Stomach (tissue), 9 donors: ENCODE data around the gene EIF2B5. TPM values are rescaled to one million over a fixed set of nuclear protein-coding genes. Genes with fewer than 3 reads are reported as not detected.
"Not testable (repeated sequence)": the region's sequence is repeated elsewhere in the genome, so short reads cannot be mapped to it uniquely, and the experiment has no call there.

Source experiments
- DNase-seq, 2 donors: peaks; one replicate each; pipeline versions ENCODE4 v3.0.0 to v3.0.0-alpha.2; 2013 to 2019
- H3K27ac ChIP-seq, 5 donors: fragments of 200-600 bp in 4 of 5; sonication (generic) in 4 of 5; one replicate each; pipeline ENCODE4 v1.5.1; 2013 to 2019; ENCODE audit warnings: mild to moderate bottlenecking in 1 of 5, moderate library complexity in 1 of 5
- H3K27me3 ChIP-seq, 3 donors: fragments of 200-600 bp; sonication (generic); one replicate each; pipeline ENCODE4 v1.5.1; 2017 to 2019; ENCODE audit warnings: mixed run types in 1 of 3
- H3K36me3 ChIP-seq, 4 donors: fragments of 200-600 bp; sonication (generic); 1 replicate in 3 of 4; 2 replicates in 1 of 4; pipeline ENCODE4 v1.5.1; 2016 to 2019
- H3K4me1 ChIP-seq, 4 donors: fragments of 200-600 bp; sonication (generic); one replicate each; pipeline ENCODE4 v1.5.1; 2016 to 2019
- H3K4me3 ChIP-seq, 4 donors: fragments of 200-600 bp; sonication (generic) in 3 of 4; one replicate each; pipeline ENCODE4 v1.5.1; 2016 to 2019; ENCODE audit warnings: mild to moderate bottlenecking in 1 of 4
- H3K9me3 ChIP-seq, 4 donors: fragments of 200-600 bp; sonication (generic); one replicate each; pipeline ENCODE4 v1.5.1; 2016 to 2019
- EP300 ChIP-seq: sonication (generic); formaldehyde crosslinking; IDR thresholded peaks from one replicate; pipeline ENCODE4 v1.6.1; 2017; ENCODE audit warnings: antibody characterized with exemption
- POLR2A ChIP-seq, 4 donors: fragments of 450-650 bp; IDR thresholded peaks; one replicate each; pipeline ENCODE4 v1.6.1; 2016; ENCODE audit warnings: antibody characterized with exemption in 4 of 4, control low read depth in 2 of 4, mild to moderate bottlenecking in 1 of 4, moderate library complexity in 1 of 4
- POLR2AphosphoS5 ChIP-seq, 3 donors: sonication (generic); formaldehyde crosslinking; IDR thresholded peaks; one replicate each; pipeline ENCODE4 v1.6.1; 2016; ENCODE audit warnings: antibody characterized with exemption in 3 of 3
- WGBS, 5 donors: extraction: QIAGEN DNeasy Blood & Tissue Kit in 3 of 5; methylation state at CpG; one replicate each; pipeline versions ENCODE4 v1.1.5 to v1.1.7; 2013 to 2018; 5-methylcytosine and 5-hydroxymethylcytosine counted together
- intact Hi-C: fragments of 100-400 bp; cut with DNase I; formaldehyde crosslinking; loops from one replicate; pipeline ENCODE4 v1.15.1; 2023; ENCODE audit warnings: low total_unique reads
- polyA plus RNA-seq, 3 donors: library from polyadenylated mRNA; stranded (reverse); fragments of 200-250 nt; gene quantifications; one replicate each; pipeline ENCODE4 v1.2.3, GENCODE V29; 2013
- total RNA-seq, 5 donors: library from RNA; depleted of rRNA; stranded (reverse); fragments of >200 nt; gene quantifications; one replicate each; pipeline versions ENCODE4 v1.1.0 to v1.2.3, GENCODE V29; 2014 to 2016
- TF ChIP-seq, protein P1 (sequence below), 7 experiments: fragments of 450-650 bp in 4 of 7; fragments of 200-600 bp in 3 of 7; sonication (generic) in 3 of 7; IDR thresholded peaks; one replicate each; pipeline ENCODE4 v1.5.1; 2016 to 2019; ENCODE audit warnings: antibody characterized with exemption in 7 of 7, control low read depth in 2 of 7, mild to moderate bottlenecking in 1 of 7
- donor health status: healthy with polysubstance abuse.
- donor health status: Bipolar disorder and iron deficiency.
- donor health status: healthy.

EIF2B5 gene
- total and polyA plus RNA-seq, 8 donors: 1.4 to 113 (median 35.1) TPM

DNA sequence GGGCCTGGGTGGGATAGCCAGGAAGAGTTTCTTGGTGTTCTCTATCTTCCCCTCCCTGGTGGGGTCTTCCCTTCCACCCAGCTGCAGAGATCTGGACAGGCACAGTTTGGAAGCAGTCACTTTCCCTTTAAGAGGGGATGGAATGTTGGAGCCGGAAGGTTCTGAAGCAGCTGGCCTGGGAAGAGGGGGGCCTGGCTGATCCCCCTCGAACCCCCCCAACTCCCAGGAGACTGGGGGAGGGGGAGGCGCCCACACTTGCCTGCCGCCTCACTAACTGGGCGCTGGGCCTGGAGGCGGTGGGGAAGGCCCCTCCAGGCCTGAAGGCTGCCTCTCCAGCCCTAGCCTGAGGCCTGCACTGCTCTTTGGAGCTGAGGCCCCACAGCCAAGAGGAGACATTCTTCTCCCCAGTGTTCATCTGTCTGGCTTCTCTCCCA, 21.4 kb downstream of the EIF2B5 start:
- Histone ChIP-seq H3K27ac (peak overlapping the region; percentile 78 to 95 (median 91)), H3K4me1 (peaks cover 44 to 78% (median 63%) of the 10 kb centered on the region in 4 donors)
- peak in 1 of 2 donors; percentile 90 for DNase-seq

DNA sequence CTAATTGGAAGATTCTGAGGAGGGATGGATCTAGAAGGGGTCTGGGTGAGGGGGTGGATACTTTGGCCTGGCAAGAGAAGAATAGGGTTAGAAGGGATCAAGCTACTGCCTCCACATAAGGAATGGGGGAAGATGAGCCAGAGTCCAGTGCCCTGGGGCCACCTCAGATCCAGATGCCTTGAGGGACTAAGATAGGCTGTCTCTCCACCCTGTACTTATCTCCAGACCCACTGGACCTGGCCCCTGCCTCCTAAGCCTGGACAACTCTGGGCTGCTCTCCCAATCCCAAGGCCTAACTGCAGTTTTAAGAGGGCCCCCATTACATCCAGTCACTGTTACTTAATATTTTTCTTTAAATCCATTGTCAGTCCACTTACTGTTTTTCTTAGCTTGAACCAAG, 22.0 kb downstream of the EIF2B5 start:
- peaks cover 44 to 81% (median 66%) of the 10 kb centered on the region in 4 donors for H3K4me1 ChIP-seq
- H3K36me3 ChIP-seq: peaks cover 0 to 5% (median 2%) of the 10 kb centered on the region in 4 donors
- no peak for TF ChIP-seq POLR2A (IDR thresholded peaks at IDR 0.05)
- TF ChIP-seq, protein P1, sequence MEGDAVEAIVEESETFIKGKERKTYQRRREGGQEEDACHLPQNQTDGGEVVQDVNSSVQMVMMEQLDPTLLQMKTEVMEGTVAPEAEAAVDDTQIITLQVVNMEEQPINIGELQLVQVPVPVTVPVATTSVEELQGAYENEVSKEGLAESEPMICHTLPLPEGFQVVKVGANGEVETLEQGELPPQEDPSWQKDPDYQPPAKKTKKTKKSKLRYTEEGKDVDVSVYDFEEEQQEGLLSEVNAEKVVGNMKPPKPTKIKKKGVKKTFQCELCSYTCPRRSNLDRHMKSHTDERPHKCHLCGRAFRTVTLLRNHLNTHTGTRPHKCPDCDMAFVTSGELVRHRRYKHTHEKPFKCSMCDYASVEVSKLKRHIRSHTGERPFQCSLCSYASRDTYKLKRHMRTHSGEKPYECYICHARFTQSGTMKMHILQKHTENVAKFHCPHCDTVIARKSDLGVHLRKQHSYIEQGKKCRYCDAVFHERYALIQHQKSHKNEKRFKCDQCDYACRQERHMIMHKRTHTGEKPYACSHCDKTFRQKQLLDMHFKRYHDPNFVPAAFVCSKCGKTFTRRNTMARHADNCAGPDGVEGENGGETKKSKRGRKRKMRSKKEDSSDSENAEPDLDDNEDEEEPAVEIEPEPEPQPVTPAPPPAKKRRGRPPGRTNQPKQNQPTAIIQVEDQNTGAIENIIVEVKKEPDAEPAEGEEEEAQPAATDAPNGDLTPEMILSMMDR (IDR thresholded peaks at IDR 0.05): no peak
- no peak for TF ChIP-seq POLR2AphosphoS5 (IDR thresholded peaks at IDR 0.05)
- TF ChIP-seq EP300: no peak
- H3K4me3 ChIP-seq: peak overlapping the region; percentile 61 to 95 (median 78)
- intact Hi-C loops: no loop called here
- no peaks in the 10 kb centered on the region for H3K9me3 ChIP-seq
- no peaks in the 10 kb centered on the region for H3K27me3 ChIP-seq
- H3K27ac ChIP-seq: peak overlapping the region; percentile 78 to 95 (median 91)
- no peak for DNase-seq

More for the DNA sequence above, 21.4 kb downstream of the EIF2B5 start:
- no peaks in the 10 kb centered on the region for H3K27me3 ChIP-seq
- no peaks in the 10 kb centered on the region for H3K36me3 ChIP-seq
- H3K4me3 ChIP-seq: peak overlapping the region; percentile 61 to 95 (median 78)
- H3K9me3 ChIP-seq: no peaks in the 10 kb centered on the region
- intact Hi-C loops: no loop called here
- WGBS, 5 donors: 2 to 9% (median 4%) methylated on average over 5 to 6 of the region's 6 CpGs
- TF ChIP-seq EP300 (no peak), POLR2A (IDR thresholded peaks at IDR 0.05) (no peak), POLR2AphosphoS5 (IDR thresholded peaks at IDR 0.05) (no peak)
- TF ChIP-seq, protein P1 (IDR thresholded peaks at IDR 0.05): no peak

DNA sequence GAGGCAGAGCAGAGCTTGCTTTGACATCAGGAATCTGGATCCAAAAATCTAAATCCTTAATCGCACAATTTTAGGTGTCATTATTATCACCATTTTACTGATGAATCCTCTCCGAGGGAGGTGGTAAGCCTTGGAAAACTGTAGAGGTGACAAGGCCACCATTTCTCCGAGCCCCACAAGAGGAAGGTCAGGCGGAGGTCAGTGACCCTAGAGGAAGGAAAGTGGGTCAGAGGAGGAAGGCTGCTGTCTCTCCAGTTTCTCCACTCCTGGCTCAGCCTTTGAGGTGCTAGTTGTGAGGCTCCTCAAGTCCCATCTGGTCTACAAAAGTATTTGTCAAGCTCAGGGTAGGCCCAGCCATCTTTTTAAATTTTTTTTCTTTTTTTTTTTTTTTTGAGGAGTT, 23.2 kb downstream of the EIF2B5 start:
- TF ChIP-seq, protein P1 (IDR thresholded peaks at IDR 0.05): no peak
- TF ChIP-seq POLR2A (IDR thresholded peaks at IDR 0.05) (no peak), POLR2AphosphoS5 (IDR thresholded peaks at IDR 0.05) (no peak), EP300 (no peak)
- no peak for DNase-seq
- H3K27ac ChIP-seq: peak overlapping the region in 4 of 5 donors; percentile 4 to 91 (median 68)
- no peaks in the 10 kb centered on the region for H3K27me3 ChIP-seq
- H3K9me3 ChIP-seq: no peaks in the 10 kb centered on the region
- WGBS, 5 donors: 64 to 82% (median 76%) methylated on average over 4 of the region's 4 CpGs
- intact Hi-C loops: no loop called here
- peaks cover 44 to 87% (median 67%) of the 10 kb centered on the region in 4 donors for H3K4me1 ChIP-seq
- H3K4me3 ChIP-seq: peak overlapping the region in 1 of 4 donors; percentile 79
- peaks cover 4 to 15% (median 14%) of the 10 kb centered on the region in 4 donors for H3K36me3 ChIP-seq

DNA sequence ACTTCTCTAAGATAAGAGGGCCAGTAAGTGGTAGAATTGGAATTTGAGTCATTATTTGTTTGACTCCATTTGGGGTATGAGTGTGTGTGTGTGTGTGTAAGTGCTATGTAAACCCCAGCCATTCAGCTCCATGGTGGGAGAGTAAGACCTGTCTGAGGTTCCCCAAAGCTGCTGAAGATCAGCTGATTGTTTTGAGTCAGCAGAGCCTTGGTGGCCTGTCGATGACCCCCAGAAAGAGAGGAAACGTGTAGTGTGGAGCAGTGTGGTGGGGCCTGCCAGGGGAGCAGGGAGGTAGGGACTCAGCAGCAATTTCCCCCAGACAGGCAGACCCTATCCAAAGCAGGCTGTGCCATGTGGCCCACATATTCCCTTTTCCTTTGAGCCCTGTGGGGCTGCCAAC, 25.3 kb downstream of the EIF2B5 start:
- 28 to 49% (median 43%) methylated on average over 2 of the region's 2 CpGs for WGBS, 5 donors
- H3K27me3 ChIP-seq: no peaks in the 10 kb centered on the region
- H3K4me3 ChIP-seq: no peak overlapping the region
- H3K9me3 ChIP-seq: no peaks in the 10 kb centered on the region
- DNase-seq: peak in 1 of 2 donors; percentile 39
- H3K36me3 ChIP-seq: peaks cover 19 to 36% (median 34%) of the 10 kb centered on the region in 4 donors
- no peak for TF ChIP-seq POLR2A (IDR thresholded peaks at IDR 0.05)
- no peak for TF ChIP-seq EP300
- TF ChIP-seq POLR2AphosphoS5 (IDR thresholded peaks at IDR 0.05): no peak
- TF ChIP-seq, protein P1 (IDR thresholded peaks at IDR 0.05): no peak
- peaks cover 34 to 77% (median 55%) of the 10 kb centered on the region in 4 donors for H3K4me1 ChIP-seq
- peak overlapping the region in 4 of 5 donors; percentile 55 to 91 (median 58) for H3K27ac ChIP-seq
- intact Hi-C loops: no loop called here

DNA sequence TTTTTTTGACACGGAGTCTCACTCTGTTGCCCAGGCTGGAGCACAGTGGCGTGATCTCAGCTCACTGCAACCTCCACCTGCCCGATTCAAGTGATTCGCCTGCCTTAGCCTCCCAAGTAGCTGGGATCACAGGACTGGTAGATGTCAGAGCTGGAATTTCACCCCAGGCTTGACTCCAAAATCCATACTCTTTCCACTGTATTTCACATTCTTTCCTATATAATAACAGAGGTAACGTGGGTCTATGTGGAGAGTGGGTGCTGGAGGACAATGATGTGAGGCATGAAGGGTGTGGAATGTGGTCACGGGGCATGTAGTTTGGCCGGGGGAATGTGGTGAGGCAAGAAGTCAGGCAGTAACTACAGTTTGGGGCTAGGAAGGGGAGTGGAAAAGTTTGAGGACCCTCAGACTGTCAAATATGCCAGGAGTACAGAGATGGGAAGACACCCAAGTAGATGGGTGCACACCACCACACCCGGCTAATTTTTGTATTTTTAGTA, 27.5 kb downstream of the EIF2B5 start:
- Histone ChIP-seq H3K4me1 (peaks cover 23 to 64% (median 42%) of the 10 kb centered on the region in 4 donors), H3K36me3 (peaks cover 40 to 57% (median 56%) of the 10 kb centered on the region in 4 donors)
- intact Hi-C loops, H3K9me3 ChIP-seq, H3K27ac ChIP-seq, H3K4me3 ChIP-seq, DNase-seq, H3K27me3 ChIP-seq: not testable (repeated sequence)
- WGBS, 5 donors: 75 to 90% (median 82%) methylated on average over 8 of the region's 8 CpGs
